Activated CD4-positive, alpha-beta T cell treated with anti-CD3 and anti-CD28 coated beads for 24 hours (primary cell): ENCODE results near the gene NXPE3.
A peak's percentile ranks its signal among the peaks of the same experiment; 100 is the strongest.

Source experiments
- DNase-seq, 2 donors: peaks; one replicate each; pipeline ENCODE4 v3.0.0-alpha.2; 2020; ENCODE audit warnings: low read depth in 2 of 2

The NXPE3 gene

DNA sequence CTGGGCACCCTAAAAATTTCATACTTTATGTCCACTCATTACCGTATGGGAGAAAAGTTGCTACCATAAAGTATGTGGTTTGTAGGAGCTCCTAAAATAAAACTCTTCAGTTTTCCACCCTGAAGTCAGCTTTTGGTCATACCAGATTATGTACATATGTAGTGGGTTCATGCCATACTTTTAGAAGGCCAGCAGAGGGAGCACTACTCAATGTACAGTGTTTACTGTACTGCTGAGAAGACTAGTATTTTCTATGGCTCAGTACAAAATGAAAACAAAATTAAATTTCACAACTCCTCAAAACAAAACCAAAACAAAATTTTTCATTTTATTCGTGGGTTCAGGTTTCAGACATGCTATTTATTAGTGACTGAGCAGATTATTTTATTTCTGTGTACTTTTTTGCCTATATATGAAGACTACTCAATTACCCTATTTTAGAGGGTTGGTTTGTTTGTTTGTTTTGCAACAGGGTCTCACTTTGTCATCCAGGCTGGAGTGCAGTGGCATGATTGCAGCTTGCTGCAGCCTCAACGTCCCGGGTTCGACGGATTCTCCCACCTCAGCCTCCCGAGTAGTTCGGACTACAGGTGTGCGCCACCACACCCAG is 24.3 kb downstream of the NXPE3 start:
- peak in 1 of 2 donors; percentile 48 for DNase-seq

DNA sequence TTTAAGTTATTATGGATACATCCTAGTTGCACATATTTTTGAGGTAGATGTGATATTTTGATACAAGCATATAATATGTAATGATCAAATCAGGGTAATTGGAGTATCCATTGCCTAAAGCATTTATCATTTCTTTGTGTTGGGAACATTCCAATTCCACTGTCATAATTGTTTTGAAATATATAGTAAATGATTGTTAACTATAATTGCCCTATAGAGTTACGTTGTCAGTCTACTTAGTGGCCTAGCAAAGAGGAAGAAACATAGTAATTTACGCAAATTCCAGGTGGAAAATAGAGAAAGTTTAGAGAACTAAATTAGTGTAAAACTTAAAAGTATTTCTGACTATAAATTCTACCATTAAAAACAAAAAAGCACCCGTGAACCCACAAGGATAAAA is 24.9 kb downstream of the NXPE3 start:
- DNase-seq = no peak

DNA sequence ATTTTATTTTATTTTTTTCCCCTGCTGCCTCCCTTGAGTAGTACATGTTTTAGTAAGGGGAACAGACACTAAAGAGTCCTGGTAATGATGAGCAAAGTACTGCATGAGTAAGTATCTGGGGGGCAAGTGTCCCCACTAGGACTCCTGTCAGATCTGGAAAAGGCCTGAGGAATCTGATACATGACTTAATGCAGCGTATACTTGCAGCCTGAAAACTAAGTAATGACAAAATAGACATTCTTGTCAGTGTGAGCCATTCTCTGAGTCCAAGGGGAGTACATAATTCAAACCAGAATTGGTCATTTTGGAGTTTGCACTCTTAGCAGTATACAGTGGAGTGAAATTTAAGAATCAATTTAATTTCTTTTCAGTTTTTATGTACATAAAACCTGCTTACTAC is 27.5 kb downstream of the NXPE3 start:
- no peak for DNase-seq

DNA sequence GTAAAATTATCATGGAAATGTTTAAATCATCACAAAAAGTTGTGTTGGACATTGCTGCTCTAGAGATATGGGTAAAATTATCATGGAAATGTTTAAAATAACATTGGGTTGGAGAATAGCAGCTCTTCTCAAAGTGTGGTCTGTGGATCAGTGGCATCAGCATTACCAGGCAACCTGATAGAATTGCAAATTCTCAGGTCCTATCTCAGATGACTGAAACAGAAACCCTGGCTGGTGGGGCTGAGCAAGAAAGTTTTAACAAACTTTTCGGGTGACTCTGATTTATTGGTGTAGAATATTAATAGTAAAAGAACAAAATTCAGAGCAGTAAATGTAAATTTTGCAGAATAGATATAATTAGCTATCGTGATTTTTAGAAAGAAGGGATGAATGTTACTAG is 28.9 kb downstream of the NXPE3 start:
- DNase-seq = no peak

DNA sequence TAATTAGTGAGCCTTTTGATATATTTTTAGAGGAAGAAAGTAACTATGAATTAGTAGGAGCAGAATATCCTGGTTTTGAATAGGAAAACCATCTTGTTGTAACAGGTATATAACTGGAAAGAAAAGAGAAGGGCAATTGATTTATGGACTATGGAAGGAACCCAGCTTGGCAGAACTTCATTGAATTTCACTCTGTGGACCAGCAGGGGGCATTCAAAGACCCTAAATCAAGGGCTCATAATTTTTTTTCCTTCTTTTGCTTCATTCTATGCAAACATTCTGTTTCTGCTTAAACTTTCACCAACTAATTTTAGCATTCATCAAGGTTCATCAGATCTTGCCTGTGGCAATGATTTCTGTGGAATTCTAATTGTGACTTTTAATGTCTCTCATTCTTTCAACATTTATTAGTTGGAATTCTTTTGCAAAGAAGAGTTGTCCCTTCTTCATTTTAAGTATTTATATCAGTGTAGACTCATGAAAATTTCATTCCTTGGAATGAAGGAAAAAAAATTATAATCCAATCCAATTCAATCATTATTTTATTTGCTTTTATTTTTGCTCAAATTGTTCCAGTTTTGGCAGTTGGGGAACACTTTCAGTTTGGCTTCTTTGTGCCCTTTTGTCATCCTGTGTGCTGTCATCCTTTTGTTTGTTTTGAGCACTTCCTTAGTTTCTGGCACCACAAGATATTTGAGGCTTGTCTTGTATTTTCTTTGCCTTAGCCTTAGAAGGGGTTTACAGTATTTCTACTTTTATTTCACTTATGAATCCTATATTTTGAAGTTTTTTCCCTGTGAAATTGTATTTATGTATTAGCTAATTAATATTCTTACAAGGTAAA is 30.4 kb downstream of the NXPE3 start:
- peak in 1 of 2 donors; percentile 35 for DNase-seq

DNA sequence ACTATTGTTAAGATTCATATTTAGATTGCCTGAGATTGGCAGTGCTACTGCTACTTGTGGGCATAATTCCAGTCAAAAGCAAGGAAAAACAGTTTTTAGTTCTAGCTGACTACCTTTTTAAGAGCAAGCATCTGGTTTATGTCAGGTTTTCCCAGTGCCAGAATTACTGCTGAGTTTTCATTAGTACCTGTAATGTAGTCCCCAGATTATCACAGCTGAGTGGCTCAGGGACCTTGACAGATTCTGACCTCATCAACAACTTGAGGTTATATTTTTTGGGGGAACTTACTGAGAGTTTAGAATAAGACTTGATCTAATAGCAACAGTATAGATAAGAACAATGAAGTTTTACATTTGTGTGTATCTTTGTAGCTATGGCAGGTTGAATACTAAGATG is 31.0 kb downstream of the NXPE3 start:
- no peak for DNase-seq

DNA sequence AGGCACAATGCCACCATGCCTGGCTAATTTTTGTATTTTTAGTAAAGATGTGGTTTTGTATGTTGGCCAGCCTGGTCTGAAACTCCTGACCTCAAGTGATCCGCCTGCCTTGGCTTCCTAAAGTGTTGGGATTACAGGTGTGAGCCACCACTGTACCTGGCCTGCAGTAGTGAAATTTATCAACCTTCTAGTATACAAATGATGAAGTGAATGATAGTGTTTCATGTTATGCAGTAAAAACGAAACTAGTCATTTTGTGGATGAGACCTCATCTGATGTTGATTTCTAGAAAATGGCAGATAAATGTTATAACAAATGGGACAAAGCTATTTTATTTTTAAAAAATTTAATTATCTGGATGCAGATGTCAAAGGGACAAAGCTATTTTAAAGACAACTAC is 32.9 kb downstream of the NXPE3 start:
- DNase-seq = no peak

DNA sequence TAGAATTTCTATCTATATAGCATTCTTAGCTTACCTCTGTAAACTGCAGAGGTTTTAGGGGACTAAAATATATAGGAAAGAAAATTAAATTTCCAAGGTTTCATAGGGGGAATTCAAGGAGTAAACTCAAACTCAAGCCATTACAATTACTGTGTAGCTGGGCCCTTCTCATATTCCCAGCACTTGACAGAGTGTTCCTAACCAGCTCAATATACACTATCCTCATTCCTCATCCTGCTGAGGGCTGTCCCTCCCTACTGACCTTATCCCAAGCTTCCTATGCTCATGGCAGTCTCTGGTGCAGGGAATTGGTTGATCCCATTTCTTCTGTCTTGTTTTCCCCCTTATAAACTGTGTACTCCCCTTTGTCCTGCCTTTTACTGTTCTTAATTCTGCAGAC is 33.9 kb downstream of the NXPE3 start:
- DNase-seq = no peak

DNA sequence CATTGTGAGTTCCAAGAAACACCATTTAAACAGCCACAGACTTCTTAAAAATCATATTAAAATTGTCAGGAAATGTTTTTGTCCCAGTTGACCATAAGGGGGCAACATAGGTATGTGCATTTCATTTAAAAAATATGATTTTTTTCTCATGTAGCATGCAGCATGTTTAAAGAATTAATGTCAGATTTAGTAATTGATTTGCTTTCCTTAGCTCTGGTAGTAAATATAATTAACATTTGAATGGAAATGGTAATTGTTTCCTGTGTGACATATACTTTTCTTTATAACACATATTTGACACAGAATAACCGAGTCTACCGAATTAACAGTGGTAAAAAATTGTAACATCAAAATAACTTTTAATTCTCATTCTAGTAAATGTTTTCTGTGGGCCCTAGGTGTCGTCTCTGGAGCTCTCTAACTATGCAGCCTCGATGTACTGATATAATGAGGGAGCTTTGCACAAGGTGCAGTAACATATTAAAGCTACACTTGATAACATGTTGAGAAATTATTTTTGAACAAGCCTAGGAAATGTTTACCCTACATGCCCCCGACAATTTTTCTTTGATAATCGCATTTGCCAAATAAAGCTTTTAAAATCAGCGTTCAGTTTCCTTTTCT is 34.9 kb downstream of the NXPE3 start:
- no peak for DNase-seq

DNA sequence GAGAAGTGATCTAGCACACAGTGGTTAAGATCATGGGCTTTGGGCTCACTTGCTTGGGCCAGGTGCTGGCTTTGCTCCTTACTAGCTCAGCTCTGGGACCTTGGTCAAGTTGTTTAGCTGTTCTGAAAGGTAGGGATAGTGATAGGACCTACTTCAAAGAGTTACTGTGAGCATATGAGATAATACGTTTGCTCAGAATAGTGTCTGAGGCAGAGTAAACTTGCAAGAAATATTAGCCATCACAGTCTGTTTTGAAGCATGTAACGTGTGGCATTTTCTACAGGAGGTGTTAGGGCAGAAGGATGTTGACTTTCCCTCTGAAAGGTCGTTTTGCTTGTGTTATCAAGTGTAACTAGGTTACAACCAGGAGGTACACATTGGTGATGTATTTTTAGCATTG is 35.8 kb downstream of the NXPE3 start:
- DNase-seq = no peak

DNA sequence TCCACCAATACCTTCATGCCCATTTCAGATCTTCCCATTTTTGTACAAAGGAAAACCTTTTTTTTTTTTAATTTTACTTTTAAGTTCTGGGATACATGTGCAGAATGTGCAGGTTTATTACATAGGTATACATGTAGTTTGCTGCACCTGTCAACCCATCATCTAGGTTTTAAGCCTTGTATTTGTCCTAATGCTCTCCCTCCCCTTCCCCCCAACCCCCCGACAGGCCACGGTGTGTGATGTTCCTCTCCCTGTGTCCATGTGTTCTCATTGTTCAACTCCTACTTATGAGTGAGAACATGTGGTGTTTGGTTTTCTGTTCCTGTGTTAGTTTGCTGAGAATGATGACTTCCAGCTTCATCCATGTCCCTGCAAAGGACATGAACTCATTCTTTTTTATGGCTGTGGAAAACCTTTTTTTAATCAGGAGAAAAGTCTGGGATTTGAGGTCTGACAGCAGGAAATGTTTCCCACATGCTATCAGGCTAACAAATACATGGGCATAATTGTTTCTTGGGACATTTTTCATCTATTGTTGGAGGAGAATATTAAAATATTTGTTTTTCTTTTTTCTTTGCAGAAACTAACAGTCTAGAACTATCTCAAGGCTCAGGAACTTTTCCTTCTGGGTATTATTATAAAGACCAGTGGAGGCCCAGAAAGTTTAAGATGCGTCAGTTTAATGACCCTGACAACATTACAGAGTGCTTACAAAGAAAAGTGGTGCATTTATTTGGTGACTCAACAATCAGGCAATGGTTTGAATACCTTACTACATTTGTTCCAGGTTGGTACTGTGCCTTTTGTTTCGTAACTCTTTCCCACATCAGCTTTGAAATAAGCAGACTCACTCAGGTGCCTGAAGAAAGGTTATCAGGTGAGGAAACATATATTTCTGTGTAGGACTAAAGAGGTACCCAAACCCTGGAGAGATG is 37.5 kb downstream of the NXPE3 start:
- no peak for DNase-seq

DNA sequence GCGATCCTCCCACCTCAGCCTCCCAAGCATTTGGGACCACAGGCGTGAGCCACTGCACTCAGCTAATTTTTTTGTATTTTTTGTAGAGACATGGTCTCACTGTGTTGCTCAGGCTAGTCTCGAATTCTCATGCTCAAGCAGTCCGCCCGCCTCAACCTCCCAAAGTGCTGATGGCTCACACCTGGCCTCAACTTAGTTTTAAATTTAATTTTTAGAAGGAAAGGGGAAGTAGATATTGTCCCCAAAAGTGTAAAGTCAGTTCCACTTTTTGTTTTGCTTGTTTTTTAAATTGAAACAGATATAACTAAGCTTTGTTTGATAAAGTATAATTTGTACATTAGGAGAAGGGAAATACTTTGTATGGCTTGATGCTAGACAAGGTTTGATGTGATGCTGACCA is 39.0 kb downstream of the NXPE3 start:
- no peak for DNase-seq

DNA sequence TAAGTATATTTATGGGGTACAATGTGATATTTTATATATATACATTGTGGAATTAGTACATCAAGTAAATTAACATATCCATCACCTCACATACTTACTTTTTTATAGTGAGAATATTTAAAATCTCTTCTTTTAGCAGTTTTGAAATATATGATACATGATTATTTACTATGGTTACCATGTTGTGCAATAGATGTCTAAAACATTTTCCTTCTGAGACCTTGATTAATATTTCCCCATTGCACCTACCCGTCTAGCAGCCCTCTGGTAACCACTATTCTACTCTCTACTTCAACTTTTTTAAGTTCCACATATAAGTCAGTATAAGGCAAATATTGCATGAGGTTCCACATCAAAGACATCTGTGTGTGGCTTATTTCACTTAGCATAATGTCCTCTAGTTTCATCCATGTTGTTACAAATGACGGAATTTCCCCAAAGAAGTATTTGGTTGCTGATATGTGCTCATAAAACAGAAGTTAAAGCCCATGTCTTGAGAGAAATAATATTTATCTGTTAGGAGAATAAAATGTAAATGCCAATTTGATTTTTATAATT is 40.7 kb downstream of the NXPE3 start:
- DNase-seq = no peak

DNA sequence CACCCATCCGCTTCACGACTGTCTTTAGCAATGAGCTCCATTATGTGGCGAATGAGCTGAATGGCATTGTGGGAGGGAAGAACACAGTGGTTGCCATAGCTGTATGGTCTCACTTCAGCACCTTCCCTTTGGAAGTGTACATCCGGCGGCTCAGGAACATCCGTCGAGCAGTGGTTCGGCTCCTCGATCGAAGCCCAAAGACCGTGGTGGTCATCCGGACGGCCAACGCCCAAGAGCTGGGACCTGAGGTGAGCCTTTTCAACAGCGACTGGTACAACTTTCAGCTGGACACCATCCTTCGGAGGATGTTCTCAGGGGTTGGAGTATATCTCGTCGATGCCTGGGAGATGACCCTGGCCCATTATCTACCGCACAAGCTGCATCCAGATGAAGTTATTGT is 42.5 kb downstream of the NXPE3 start:
- DNase-seq = no peak

DNA sequence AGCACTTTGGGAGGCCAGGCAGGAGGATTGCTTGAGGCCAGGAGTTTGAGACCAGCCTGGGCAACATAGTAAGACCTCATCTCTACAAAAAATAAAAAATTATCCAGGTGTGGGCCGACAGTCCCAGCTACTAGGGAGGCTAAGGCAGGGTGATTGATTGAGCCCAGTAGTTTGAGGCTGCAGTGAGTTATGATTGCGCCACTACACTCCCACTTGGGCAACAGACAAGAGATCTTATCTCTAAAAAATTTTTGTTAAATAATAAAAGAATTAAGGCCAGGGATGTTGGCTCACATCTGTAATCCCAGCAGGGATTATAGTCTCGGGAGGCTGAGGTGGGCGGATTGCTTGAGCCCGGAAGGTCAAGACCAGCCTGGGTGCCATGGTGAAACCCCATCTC is 44.5 kb downstream of the NXPE3 start:
- no peak for DNase-seq

DNA sequence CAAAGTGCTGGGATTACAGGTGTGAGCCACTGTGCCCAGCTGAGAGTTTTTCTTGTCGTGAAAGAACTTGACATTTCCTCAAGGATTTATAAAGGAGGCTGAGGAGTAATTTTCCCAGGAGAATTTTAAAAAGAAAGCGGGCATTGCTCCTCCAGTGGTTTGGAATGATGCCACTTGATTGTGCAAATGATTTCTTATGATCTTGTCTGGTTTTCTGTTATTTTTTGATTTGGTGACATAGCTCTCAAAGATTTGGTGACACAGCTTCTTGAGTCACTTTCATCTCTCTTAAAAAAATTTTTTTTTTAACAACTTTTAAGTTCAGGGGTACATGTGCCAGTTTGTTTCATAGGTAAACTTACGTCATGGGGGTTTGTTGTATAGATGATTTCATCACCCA is 45.7 kb downstream of the NXPE3 start:
- no peak for DNase-seq

DNA sequence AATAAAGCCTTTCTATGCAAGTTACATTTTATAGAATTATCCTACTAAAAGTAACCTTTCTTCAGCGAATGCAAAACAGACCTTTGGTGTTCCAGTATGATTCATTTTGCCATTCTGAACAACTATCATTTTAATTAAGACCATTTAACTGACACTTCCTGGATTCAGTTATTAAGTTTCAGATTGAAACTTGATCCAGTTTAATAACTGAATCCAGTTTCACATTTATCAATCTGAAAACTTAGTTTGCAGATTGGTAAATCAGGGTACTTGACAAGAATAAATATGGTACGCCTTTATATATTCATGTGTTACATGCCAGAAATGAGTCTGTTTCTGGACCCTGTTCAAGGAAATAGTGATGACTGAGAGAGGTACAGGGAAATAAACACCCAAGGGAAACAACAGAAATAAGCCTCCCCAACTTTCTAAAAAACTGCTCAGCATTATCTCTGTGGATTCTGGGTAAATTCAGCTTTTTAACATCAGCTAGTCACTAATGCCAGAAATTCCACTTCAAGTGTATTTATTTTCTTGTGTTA is 47.0 kb downstream of the NXPE3 start:
- no peak for DNase-seq

DNA sequence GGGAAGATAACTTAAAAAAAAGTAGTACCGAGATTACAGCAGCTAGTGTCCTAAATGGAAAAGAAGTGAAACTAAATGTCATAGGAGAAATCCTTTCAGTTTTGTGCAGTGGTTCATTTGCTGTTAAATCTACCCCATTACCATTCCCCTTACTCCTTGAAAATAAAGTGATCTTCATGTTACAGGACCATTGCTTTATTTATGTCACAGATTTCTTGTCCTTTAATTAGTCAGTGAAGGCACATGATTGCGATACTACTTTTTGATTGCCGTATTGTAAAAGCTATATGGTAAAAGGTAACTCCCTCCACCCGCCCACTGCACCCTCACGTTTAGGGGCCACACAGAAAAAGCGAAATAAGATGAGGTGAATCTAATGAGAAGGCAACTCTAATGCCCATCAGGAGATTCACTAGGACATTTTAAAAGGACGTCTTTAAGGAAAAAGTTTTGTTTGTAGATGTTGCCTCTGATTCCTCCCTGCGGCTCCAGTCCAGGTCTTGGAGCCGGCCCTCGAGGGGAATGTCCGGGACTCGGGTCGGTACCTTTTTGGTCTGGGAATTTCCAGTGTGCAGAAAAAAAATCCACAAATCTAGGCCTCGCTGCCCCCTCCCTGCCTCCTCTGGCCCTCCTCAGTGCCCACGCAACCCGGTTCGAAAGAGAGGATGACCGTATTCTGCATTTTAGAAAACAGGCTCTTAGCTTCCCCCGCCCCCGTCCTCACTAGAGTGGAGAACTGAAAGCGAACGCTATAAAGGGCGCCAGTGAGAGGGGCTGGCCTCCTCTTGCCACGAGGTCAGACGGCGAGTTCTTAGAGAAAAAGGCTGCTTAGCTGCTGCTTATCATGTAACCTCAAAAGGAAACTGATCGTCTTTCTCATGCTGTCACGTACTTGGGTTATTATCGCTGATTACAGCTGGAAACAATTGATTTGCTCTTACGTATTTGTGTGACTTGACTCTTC is 48.5 kb downstream of the NXPE3 start:
- DNase-seq = peak; percentile 76 to 80

DNA sequence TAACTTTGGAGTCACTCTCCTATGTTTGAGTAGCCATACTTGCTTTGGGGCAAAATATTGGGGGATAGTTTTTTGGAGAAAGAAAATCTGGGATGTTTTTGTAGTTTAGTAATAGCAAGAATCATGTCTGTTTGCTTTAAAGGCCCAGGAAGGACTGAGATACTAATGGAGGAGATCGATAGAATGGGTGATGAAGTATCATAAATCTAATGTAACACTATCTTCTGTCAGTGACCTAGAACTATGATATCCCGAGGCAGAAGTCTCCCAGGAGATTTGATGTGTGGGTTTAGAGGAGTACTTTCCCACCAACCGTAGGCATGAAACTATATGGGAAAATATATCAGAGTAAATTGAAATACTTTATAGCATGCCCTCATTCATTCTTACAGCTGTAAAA is 49.3 kb downstream of the NXPE3 start:
- no peak for DNase-seq
